Measurements from ENCODE around the gene TLR6.

The TLR6 gene

DNA sequence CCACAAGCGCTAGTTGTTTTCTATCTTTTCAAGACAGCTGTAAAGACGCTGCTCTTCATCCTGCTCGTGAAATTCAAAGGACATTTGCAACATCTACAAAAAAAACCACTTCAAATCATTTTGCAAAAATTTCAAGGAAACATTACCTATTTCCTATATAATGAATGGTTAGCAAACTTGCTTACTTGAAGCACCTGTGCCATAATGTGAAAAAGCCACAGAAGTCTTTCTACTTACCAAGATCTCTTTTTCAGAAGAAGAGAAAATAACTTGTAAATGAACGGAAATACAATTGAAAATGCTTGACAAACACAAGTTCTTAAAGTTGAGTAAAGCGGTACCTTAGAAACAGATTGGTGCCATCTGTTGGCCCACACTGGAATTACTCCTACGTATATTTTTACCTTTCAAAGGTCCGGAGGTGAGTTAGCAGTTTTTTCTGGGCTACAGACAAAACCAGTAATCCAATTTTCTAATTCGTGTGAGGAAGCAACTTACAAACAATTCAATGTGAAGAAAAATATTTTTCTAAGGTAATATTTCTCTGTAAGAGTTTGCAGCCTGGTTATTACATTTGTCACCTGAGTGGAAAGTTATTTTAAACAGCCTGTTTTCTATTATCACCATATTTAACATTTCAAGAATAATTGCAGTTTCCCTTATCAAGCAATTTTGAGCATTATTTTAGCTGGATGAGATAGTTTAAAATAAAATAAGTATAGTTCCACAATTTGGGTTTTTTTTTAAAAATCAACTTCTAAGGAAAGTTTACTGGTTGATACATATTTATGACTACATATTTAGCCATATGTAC, at the start of gene TLR6:
TLR6 (minus strand) TSS at position 294 of the 814 bp plus-strand sequence. CDS start 27,344 bp downstream, outside the sequence.
- no peak for DNase-seq (ENCODE audit: low read depth, low spot score)

- DNase-seq (ENCODE audit: low read depth, low spot score) = no peak
Measured at GRCh38 chr4:38905652-38906385, 49.2 kb upstream of the TLR6 start.

DNA sequence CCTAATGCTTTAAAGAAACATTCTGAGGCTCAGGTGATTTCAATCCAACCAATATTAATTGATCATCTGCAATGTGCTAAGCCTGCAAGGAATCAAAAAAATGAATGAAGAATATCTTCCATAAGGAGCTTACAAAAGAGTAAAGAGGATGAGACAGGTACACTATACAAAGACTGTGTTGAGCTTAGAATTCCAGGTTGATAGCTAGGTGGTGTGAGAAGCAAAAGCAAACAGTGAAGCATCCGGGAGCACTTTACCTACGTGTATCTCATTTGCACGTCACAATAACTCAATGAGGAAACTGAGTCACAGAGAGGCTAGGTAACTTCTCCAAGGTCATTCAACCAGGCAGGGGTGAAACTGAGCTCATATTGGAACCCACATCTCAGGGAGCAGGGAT, 48.1 kb upstream of the TLR6 start:
- DNase-seq (ENCODE audit: low read depth, low spot score) = no peak

- no peak for DNase-seq (ENCODE audit: low read depth, low spot score)
Measured at GRCh38 chr4:38904090-38904666, 47.6 kb upstream of the TLR6 start.

- DNase-seq (ENCODE audit: low read depth, low spot score) = no peak
Measured at GRCh38 chr4:38902695-38903094, 46.1 kb upstream of the TLR6 start.

- DNase-seq (ENCODE audit: low read depth, low spot score) = no peak
Measured at GRCh38 chr4:38902221-38902620, 45.6 kb upstream of the TLR6 start.

DNA sequence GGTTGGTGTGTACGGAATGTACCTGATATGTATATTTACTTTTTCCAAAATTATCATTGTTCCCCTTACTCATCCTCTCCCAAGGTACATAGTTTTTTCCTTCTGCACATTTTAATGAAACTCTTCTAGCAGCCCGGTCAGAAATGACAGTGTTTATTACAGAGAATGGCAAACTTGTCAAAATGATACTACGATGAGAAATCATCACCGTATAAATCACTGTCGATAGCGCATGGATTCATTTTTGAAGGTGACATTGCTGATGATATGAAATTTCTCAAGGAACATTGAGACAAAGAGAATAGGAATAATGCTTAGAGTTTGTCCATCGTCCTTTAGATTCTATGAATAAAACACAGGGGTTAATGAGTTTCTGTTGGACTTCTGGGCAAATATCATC, 41.6 kb upstream of the TLR6 start:
- DNase-seq (ENCODE audit: low read depth, low spot score) = no peak

DNA sequence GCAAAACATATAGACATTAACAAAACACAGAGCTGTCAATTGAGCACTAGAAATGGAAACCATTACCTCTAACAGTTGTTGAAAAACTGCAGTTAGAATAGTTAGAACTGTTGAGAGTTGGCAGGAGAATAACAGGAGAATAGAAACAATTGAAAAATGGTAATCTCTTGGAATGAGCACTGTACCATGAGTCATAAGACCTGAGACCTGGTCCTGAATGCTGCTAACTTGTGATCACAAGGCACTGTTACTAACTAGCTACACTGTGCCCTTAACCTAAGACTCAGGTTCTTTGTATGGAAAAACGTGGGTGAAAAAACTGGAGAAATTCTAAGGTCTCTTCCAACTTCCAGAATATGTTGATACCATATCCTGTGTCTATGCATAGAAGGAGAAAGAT, 40.3 kb upstream of the TLR6 start:
- DNase-seq (ENCODE audit: low read depth, low spot score) = no peak

DNA sequence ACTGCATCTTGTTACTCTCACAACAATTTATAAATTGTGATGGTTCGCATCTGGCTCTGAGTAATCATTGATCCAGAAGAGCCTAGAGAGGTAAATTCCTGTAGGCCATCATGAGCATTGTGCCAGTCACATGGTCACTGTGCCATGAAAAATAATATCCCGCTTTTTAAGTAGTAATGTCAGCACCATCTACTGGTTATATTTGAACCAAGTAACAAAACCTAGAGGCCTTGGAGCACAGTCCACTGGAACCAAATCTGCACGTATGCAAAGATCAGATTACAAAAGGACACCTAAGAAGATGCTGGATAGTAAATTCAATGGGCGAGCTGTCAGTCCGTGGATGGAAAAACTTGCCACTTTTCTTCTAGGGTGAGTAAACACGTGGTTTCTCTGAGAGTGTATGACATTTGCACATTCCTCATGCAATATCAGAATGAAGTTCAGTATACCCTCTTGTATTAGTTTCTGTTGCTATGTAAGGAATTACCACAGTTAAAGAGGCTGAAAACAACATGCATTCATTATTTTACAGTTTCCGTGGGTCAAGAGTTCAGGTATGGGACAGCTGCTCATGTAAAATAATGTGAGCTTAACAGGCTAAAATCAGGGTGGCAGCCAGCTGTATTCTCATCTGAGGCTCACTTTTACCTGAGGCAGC, 37.8 kb upstream of the TLR6 start:
- no peak for DNase-seq (ENCODE audit: low read depth, low spot score)

DNA sequence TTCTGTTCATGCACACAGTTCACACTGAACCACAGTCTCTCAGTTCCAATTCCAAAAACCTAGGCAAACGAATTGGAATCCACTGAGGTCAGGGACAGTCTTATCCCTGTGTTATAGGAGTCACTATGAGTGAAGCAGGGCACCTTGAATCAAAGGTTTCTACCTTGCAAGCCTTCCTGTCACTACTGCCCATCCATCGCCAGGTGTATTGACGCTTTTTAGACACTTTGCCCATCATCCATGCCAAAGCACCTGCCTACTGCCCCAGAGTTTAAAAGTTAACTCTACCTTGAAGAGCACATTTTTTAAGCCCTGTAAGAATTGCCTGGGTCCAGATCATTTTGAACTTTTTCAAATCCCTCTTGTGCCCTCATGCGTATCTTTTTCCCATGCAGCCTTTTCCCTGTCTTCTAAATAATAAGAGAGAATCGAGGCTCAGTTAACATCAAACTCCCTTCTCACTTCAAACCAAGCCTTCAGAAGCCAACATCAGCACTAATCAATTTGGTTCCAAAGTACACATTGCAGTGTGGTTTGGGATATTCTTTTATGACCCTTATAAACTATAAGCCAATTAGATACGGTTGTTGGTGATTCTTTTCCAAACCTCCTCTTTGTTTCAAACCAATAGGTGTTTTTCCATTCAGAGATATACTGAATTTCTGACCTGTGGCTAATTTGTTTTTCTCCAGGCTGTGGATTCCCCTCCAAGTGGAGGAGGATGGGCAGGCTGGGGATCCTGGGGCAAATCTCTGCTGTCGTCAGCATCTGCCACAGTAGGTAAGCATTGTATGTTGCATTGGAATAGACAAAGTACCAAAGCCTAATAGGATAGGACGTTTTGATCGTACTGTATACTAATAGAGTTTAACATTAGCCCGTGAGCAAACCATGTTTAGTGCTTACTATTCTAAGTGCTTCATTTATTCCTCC, 34.7 kb upstream of the TLR6 start:
- no peak for DNase-seq (ENCODE audit: low read depth, low spot score)

- DNase-seq (ENCODE audit: low read depth, low spot score) = no peak
Measured at GRCh38 chr4:38889143-38889542, 32.5 kb upstream of the TLR6 start.

DNA sequence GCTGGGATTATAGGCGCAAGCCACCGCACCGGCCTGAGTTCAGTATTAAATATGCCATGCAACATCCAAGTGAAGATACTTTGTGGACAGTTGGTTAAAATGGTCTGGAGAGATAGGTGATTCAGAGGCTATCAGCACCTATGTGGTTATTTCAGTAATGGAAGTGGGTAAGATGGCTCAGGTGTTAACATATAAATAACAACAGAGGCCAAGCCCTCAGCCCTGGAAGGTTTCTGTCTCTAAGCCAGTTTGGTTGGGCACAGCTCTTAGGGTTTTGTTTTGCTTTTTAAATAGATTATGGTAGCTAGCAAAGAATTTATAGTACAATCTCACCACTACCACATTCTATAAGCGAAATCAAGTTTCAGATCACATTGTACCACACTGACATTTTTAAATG, 27.6 kb upstream of the TLR6 start:
- DNase-seq (ENCODE audit: low read depth, low spot score) = no peak

DNA sequence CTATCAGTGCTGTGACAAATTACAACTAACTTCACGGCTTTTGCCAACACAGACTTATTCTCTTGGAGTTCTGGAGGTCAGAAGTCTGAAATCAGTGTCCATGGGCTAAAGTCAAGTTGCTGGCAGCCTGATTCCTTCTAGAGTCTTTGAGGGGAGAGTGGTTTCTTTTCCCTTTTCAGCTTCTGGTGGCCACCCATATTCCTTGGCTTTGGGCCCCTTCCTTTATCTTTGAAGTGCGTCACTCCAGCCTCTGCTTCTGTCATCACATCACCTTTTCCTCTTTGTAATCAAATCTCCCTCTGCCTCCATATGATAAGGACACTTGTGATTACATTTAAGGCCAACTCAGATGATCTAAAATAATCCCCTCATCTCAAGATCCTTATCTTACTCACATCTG, 20.0 kb upstream of the TLR6 start:
- DNase-seq (ENCODE audit: low read depth, low spot score) = no peak

- DNase-seq (ENCODE audit: low read depth, low spot score) = no peak
Measured at GRCh38 chr4:38873290-38873944, 16.8 kb upstream of the TLR6 start.

DNA sequence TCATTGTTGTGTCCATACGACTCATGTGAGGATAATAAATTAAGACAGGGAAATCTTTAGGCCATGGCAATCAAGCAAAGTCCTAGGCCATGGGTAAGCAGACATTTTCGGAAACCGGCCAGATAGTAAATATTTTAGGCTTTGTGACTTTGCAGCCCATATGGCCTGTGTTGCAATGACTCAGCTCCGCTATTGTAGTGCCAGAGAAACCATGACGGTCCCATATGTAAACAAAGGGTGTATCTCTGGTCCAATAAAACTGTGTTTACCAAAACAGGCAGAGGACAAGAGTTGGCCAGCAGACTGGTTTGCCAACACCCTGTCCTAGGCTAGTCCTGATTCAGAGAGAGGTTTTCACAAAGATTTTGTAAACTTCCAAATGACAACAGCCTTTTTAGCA, 16.0 kb upstream of the TLR6 start:
- no peak for DNase-seq (ENCODE audit: low read depth, low spot score)

DNA sequence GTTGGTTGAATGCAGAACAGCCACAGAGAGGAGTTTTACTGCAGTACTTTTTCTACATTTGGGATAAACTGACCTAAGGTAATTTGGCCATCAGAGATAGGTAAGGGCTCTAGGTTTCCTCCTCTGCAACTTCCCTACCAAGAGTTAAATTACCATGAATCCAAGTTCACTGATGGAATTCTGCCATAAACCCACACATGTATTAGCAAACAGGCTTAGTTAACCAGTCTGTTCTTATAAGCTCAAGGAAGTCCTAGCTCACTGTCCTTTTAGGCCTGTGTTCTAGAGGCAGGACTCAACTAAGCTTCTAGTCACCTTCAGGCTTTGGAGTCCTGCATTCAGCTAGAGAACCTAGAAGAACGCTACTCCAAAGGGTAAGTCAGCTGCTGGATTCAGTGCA, 15.0 kb upstream of the TLR6 start:
- DNase-seq (ENCODE audit: low read depth, low spot score) = no peak

DNA sequence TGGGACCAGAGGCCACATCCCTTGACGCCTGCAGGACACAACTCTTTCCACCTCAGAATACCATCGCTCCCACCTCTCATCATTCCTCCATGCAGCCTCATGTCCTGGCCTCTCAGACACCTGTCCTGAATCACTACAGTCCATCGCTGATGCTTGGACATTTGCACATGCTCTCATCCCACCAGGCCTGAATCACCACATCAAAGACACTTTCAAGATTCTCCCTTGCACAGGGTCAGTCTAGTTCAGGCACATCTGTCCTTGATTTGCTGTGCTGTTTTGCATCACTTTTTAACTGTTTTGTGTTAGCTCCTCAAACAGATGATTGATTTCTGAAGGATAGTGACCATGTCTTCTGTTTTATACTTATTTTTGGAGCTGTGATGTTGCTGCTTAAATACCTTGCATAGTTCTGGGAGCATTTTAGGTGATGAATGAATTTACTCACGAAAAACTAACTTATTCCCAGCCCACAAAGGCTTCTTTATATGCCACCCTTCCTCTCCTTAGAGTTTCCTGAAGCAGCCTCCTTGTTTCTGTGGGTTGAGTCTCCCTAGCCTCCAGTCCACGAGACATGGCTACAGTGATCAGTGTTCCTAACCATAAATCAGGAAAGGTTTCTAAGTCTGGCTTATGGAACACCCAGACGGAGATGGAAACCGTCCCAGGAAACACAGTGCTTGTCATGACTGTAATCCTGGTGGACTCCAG, 13.6 kb upstream of the TLR6 start:
- no peak for DNase-seq (ENCODE audit: low read depth, low spot score)

GRCh38 chr4:38869511-38869910, 12.9 kb upstream of the TLR6 start:
- no peak for DNase-seq (ENCODE audit: low read depth, low spot score)

- DNase-seq (ENCODE audit: low read depth, low spot score) = no peak
Measured at GRCh38 chr4:38868059-38868960, 11.7 kb upstream of the TLR6 start.
